Measurements from ENCODE around the gene CABP7.

Gene CABP7

DNA sequence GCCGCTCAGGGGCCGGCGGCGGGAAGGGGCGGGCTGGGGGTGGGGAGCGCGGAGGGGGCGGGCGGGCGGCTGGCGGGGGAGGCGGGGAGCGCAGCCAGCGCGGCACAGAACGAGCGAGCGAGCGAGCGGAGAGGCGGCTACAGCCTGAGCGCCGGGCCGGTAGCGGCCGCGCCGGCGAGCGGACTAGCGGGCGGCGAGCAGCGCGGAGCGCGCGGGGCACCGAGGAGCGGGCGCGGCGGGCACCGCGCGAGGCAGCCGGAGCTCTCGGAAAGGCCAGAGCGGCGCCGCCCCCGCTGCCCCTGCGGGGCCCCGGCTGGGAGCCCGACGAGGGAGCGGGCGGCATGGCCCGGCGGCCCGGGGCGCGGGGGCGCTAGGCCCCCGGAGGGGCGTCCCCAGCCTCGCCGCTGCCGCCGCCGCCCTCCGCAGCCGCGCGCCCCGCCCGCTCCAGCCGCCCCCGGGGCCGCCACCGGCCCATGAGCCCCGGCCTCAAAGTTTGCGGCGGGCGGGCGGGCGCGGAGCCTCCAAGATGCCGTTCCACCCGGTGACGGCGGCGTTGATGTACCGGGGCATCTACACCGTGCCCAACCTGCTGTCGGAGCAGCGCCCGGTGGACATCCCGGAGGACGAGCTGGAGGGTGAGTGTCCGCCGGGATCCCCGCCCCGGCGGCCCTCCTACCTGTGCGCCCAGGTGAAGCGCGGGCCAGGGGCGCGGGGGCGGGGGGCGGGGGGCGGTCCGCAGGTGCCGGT lies at the start of gene CABP7:
Gene CABP7, plus strand, starts transcription at position 105 of the 747 bp plus-strand sequence. Its CDS starts 422 bp downstream, at position 527.
- DNase-seq, result no peak

DNA sequence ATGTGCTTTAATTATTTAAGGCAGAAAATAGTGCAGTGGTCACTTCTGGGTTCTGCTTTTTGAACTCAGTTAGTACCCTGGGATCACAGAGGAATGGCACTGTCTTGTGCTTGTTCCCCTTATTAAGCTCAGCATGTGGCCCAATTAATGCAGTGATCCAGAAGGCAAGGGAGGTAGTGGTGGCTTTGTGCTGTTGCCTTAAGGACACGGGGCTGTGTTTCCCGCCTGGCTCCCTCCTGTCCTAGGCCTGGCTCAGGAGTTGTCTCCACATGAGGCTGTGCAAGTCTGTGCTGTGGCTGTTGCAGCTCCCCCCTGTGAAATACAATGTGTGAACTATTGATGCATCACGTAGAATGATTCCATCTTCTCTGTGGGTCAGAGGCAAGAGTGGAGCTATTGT lies 49.2 kb upstream of the CABP7 start:
- no peak for DNase-seq

DNA sequence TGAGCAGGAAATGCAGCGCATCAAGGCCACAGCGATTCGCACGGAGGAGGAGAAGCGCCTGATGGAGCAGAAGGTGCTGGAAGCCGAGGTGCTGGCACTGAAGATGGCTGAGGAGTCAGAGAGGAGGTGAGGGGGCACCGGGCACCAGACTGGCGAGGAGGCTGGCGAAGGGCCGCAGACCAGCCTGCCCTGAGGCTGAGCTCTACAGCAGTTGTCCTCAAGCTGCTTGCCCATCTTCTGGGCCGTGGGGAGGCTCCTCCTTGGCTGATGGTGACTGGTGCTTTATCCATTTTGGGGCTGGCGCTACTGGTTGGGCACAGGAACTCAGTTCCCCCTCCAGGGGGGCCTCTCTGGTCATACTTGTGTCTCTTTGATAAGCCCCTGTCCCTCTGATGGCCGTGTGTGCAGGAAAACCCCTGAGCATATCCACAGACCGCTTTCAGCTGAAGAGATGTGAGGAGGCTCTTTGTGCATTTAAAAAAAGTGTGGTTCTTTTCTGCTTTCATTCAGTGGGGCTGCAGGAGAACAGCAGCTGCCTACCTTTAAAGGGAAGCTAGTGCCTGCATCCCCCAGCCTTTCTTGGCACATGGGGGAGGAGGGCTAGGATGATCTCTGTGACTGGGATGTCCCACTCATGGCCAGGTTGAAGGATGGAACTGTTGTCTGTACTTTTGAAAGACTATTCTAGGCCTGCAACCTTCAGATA lies 46.3 kb upstream of the CABP7 start:
- DNase-seq, result no peak

DNA sequence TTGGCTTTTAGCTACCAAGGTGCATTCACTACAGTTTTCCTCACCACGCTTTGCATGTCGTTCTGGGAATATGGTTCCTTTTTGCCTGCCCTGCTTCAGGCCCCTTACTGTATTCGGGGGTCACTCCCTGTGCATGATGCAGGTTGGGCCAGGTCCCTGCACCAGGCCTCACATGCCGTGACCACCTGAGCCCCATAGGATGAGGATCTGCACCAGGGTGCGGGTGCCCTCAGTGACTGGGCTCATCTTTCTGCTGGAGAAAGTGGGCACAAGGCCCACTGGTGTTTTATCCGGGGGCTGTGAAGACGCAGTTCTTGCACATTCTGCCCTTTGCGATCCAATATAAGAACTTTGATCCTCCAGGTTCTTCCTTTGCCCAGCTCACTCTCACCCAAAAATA lies 45.7 kb upstream of the CABP7 start:
- DNase-seq, result no peak

DNA sequence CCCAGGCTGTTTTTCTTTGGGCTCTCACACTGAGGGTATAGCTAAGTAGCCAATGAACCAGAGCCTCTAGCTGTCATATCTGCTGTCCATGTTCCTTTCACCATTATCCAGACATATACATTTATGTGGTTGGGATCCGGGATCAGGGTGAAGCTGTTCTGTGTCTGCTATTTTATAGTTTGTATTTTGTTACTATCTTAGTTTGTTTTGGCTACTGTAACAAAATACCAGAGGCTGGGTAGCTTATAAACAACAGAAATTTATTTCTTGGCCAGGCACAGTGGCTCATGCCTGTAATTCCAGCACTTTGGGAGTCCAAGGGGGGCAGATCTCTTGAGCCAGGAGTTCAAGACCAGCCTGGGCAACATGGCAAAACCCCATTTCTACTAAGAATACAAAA lies 40.5 kb upstream of the CABP7 start:
- no peak for DNase-seq

DNA sequence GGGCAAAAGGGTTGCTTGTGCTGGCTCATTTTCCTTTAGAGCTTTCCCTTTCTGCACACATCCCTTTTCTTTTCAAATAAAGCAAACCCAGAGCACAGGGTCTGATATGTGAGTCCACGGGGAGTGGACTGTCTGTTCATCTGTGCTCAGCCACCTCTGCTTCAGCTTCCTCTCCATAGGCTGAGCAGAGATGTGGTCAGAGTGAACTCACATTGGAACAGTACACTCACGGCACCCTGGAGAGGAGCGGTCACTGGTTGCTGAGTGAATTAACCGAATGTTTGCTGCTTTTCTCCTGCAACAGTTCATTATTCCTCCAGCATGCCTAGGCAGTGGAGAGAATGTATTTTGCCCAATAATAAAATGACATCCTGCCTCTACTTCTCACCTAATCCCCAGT lies 36.3 kb upstream of the CABP7 start:
- DNase-seq, result no peak

DNA sequence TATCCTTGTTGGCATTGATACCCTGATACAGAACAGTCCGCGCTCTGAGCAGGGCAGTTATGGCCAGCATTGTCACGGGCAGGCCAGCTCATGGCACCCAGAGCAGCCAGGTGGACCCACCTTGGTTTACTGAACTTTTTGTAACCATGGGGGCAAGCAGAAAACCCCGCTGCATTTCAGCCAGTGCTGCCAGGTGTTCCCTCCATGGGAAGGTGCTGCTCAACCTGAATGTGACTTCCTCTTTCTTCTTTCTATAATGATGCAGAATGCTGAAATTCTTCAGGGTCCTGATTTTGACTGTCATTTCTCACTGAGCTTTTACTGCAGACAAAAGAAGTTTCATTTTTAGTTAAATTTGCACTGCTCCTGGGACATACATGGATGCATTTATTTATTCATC lies 35.6 kb upstream of the CABP7 start:
- DNase-seq, result no peak

DNA sequence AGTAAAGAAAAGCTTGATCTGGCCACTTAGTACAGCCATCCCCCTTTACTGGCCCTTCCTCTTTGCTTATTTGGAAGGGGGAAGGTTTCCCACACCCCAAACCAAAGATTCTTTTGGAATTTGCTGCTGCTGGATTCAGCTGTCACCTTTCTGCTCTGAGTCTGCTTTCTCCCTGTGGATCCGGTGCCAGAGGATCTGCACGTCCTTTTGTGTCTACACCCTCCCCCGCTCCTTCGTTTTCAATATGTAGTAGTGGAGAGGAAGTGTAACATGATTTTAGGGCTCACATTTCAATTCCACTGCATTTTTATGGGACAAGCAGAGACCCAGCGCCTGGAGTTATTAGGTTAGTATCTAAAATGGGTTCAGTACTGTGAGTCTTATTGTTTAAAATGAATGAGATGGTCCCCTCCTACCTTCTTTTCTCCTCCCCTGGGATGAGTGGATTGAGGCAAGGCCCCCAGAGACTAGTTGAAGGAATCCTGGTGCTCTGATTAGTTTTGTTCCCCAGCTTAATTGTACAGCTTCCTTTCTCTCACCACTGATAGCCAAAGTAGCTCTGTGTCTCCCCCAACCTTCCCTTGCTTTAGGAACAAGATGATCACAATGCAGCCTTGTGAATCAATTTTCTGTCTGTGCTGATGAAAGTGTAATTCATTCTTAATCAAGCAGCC lies 30.5 kb upstream of the CABP7 start:
- no peak for DNase-seq

DNA sequence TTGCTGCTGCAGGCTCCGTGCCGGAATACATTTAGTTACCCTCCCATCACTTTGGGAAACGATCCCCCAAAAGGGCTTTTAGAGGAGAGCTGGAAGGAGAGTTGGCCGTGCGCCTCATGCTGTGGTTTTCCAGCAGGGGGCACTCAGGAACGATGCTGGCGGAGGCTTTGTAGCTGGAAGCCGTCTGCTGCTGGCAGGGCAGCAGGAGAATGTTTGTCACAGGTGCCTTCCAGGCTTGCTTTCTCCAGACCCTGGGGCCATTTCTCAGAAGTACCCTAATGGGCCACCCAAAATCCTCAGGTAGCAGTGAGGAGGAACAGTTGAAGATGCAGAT lies 30.0 kb upstream of the CABP7 start:
- peak; percentile 47 for DNase-seq

DNA sequence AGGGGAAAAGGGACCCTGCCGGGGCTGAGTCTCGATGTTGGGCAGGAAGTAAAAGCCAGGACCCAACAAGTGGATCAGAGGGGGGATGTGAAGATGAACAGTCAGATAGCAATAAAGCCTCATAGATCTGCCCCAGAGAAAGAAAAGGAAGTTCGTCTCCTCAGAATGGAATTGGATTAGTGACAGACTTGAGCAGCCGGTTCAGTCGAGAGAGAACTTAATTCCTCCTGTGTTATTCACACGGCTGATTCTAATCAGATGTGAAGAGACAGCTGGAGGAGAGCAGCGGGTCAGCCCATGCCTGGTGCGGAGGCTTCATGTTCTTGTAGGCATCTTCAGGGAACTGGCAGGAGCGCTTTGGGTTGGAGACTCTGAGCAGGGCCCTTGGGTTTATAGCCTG lies 29.3 kb upstream of the CABP7 start:
- no peak for DNase-seq

DNA sequence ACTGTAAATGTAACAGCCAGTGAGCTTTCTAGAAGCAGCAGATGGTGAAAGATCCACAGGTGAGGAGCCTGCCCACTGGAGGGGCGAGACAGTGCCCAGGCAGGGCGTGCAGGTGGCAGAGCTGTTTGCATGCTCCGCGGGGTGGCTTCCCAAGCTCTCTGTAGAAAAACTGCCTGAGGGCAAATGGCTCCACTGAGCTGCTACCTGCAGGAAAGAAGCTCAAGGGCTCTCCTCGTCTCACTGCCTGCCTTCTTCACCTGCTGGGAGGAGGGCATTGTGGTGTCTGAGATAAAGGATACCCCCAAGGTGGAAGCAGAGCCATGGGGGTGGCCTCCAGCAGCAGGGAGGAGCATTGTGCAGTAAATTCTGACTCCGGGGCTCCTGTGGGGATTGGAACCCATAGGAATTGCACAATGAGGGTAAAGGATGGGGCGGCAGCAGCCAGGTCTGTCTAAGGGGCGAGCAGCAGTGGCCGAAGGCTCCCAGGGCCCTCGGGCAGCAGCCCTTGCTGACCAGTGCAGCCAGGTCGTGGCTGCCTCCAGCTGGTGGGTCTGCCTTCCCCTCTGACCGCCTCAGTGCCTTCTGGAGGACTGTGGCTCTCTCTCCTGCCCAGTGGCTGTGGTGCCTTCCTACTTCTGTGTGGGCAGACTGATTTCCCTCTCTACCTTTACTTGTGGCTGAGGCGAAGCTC lies 28.0 kb upstream of the CABP7 start:
- no peak for DNase-seq

DNA sequence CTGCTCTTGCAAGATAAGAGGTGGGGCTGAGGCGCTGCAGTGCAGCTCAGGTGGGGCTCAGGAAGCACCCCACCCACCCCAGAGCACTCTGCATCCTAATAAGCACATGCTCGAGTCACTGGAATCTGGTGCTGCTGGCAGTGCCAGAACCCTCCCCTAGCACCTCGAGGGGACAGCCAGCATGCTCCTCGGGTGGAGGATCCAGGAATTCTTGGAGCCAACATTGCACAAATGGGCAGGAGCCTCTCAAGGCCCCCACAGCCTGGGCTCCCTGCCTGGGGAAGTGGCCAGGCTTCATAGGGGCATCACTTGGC lies 27.5 kb upstream of the CABP7 start:
- no peak for DNase-seq

DNA sequence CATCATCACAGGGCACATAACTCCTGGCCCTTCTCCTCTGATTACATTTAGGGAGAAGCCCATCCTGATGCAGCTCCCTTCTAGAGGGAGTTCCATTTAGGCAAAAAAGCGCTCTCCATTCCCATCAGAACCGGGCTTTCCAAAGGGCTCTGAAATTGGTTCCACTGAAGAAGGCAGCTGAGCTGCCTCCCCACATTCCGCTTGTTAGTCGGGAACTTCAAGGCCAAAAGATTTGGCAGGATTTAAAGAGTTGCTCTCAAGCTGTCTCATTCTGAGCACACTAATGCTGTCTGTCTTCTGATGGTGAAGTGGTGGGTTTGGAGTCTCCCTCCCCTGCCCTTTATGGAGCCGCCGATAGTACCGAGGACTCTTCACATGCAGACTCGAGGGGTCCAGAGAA lies 26.6 kb upstream of the CABP7 start:
- DNase-seq, result no peak

DNA sequence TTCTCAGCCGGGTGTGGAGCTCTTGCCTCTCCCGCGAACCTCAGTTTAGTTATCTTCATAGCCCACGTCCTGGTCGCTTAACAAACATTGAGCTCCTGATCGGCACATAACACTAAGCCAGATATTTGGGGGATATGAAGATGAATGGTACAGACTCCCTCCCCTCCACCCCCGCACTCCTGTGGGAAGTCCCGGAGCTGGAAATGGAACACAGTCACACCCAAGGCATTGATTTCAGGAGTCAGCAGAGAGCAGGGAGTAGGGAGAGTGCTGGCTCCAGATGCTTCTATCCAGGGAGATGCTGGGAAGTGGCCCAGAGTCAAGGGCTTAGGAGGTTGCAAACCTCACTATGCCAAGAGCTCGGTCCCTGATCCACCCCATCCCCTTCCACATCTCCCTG lies 26.1 kb upstream of the CABP7 start:
- DNase-seq, result no peak

DNA sequence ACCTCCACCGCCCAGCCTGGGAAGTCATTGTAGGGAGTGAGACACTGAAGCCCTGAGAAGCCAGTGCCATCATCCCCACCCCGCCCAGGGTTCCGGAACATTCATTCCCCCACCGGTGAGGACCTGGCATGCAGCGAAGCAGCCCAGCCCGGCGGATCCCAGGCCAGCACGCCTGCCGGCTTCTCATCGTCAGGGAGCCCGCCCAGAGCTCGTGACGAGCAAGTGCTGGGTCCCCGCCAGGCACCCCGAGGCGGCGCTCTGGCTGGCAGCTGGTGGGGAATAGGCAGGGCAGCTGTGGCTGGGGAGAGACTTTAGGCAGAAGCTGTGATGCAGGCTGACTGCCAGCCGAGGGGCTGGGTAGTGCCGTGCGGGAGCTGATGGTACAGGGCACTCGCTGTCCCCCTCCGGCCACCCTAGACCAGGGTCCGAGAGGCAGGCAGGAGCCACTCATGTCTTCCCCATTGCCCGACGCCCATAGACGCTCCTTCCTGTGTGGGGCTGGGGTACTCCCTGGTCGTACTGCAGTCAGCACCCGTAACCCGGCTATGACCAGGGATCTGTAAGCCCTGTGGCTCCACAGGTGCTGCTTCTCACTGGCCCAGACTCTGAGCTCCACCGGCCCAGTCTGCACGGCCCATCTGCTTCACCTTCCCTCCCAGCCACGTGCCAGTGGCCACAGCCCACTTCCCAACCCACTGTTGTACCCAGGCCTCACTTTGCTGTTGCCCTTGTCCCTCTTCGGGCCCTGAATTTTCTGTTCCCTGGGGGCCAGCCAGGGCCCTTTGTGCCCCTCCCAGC lies 24.5 kb upstream of the CABP7 start:
- DNase-seq, result no peak

DNA sequence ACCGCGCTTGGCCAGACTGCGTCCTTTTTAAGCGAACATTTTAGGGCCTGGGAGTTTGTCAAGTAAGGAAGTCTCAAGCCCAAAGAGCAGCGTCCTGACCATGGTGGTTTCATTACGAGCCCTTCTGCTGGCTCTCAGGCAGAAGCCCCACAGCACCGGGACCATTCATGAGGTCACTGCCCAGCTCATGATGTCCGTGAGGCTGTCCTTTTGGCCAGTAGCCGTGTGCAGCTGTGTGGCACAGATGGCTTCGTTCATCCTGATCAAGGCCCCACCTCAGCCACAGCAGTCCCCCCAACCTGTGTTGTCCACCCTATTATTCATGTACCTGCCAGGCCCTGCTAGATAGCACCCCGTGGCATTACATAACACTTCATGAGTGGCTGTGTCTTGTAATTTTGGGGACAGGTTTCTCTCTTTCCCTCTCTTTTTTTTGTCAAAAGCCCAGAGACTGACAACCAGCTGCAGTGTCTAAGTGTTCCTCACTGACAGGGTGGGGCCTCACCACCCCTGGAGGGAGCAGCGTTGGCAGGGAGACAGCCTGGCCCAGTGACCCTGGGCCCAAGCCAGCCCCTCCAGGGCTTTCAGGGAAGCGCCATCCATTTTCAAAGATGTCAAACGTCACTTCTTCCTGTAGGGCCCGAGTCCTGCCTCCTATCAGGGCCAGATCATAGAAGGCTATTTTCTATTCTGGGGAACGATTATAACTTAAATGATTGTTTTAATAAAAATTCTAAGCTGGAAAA lies 21.8 kb upstream of the CABP7 start:
- no peak for DNase-seq

DNA sequence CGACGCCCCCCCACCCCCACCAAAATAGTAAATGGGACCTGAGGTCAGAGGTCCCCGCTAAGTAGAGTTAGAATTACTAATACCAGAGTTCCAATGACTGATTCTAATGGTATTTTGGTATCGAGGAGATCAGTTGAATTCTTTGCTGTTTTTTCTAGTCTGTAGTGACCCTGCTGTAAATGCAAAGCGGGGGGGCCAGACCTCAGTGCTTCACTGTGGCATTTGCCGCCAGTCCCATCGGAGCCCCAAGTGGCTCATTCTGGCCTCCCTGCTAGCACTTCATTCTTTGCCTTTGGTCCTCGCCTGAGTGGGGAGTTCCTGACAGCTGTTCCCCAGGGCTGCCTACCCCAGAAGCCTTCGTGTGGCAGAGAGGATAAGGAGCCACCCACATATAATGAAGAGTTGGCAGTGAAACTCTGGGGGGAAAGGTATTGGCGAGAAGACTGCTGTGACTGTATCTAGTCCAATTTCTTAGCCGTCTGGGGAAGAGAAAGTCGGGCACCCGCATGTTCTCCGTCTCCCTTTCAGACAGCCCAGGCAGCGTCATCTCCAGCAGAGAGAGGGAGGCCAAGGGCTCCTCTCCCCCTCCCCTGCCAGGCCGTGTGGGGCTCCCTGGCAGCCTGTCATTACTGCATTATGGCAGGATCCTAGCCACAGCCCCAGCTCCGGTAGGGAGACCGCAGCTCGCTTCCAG lies 19.4 kb upstream of the CABP7 start:
- DNase-seq, result no peak

DNA sequence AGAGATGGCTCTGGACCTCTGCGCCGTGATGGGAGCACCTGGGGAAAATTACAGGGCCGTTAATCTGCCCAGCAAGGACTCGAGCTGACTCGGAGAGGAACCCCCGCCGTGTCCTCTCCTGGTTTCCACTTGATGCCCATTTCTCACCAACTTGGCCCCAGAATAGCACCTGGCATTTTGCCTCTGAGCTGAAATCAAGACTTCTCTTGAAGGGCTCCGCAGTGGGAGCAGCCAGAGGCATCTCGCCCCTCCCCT lies 19.0 kb upstream of the CABP7 start:
- no peak for DNase-seq

DNA sequence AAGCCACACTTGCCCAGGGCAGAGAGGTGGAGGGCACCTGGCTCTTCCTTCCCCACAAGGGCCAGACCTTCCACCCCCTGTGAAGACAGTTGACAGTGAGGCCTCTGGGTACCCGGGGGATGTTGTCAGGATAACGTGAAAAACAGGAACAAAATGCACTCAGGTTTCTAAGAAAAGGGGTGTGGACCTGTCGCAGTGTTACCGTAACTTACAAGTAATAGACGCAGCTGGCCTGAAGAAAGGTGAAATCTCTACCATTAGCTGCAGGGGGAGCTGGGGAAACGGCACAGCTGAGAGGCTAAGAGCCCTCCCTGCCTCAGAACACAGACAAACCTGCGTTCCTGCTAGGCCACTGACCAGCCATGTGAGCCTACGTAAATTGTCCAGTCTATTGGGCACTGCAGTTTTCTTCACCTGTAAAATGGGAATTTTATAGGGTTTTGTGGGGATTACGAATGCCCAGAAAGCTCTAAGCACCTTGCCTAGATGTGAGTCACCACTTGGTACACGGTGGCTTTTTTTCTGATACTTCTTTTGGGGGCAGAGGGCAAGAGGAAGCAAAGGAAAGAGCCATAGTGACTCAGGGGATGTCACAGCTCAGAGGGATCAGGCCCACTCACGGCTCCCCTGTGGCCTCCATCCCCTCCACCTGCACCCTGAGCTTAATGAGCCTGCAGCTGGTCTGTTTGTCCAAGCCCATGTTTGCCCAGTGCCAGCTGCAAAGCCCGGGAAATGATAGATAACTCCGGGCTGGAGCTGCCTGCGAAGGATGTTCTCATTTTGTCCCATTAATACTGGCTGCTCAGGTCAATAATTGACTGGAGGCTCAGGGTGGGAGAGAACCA lies 18.4 kb upstream of the CABP7 start:
- DNase-seq, result no peak

DNA sequence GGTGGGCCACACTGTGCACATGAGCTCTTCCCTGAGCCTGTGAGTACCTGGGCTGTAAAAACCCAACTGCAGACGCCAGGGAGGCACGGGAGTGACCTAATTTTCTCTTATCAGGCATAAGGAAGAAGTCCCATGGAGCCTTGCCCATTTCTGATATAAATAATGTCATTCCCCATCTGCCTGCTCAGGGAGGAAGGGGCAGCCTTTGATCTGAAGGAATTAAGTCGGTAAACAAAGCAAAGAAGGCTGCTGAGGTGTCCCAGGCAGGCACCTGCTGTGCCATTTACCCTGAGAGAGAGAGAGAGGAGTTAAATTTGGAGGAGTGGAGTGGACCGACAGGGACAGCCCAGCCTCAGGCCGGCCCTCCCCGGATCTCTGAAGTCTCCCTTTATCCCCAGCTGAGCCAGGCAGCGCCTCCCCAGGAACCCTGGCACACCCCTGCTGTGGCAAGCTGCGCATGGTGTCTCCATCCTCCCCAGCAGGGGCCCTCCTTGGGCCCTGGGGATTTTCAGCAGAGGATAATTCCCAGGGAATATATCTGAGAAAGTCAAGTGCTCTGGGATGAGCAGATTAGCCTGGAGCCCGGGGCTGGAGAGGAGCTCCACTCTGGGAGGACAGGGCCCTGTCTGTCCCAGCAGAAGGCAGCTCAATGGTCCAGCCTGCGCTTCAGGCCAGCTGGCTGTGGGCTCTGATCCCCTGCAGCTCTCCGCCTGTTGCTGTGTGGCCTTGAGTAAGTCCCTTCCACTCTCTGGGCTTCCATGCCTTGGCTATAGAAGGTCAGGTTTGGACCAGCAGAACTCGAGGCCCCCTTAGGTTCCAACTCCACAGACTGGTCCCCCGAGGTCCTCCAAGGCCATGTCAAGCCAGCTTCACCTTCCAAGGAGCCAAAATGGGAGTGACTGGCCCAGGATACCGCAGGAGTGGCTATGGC lies 17.5 kb upstream of the CABP7 start:
- DNase-seq, result no peak
